IPS-11a (cell line): ENCODE results near the gene NAT16.

Experiments
- H3K4me3 ChIP-seq: one replicate; pipeline ENCODE4 v1.5.1; 2013; ENCODE audit warnings: low read depth, low read length, control low read depth

Gene NAT16

DNA sequence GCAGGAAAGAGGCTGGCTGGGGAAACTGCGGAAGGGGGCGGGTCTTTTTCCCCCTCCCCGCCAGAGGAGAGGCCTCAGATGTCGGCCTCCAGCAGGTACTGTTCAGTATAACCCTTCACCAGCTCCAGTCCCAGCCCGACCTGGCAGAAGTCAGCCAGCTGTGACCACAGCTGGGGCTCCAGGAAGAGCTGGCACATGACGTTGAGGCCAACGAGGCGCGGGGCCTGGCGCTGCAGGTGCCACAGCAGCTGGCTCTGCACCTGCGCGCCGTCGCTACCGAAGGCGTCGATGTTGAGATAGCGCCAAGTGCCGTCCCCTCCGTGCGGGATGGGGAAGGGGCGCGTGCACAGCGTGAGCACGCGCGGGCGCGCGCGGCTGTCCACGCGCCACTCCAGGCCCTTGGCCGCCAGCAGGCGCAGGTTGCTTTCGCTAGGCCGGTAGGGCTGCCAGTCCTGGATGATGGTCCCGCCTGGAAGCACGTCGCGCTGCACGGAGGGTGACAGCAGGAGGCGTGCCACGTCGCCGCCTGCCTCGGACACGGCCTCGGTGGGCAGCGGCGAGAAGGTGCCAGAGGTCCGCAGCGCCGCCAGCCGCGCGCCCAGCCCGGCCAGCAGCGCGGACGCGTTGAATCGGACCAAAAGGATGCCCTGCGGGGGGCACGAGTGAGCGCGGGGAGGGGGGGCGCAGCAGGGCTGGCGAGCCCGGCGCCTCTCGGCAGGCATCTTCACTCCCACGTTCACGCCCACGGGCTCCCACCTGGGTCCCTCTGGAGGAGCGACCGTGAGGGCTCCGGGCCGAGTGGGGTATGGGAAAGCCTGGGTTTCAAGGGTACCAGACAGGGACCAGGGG, 7.9 kb downstream of the NAT16 start:
- peak overlapping the region; percentile 17 for H3K4me3 ChIP-seq

DNA sequence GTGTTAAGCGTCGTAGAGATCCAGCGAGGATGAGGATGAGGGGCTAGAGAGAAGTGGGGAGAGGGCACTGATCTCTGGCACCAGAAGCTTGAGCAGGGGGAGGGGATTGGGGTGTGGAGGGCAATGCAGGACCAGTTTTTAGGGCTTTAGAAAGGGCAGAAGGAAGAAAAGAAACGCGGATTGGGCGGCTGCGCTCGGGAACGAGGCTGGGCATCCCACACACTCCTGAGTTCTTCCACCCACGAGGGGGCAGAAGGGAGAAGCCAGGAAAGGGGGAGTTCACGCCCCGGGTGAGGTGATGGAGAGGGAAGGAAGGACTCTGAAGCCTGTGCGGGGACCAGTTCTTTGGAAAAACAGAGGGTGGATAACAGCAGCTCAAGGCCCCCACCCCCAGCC, 8.7 kb downstream of the NAT16 start:
- H3K4me3 ChIP-seq = no peak overlapping the region

DNA sequence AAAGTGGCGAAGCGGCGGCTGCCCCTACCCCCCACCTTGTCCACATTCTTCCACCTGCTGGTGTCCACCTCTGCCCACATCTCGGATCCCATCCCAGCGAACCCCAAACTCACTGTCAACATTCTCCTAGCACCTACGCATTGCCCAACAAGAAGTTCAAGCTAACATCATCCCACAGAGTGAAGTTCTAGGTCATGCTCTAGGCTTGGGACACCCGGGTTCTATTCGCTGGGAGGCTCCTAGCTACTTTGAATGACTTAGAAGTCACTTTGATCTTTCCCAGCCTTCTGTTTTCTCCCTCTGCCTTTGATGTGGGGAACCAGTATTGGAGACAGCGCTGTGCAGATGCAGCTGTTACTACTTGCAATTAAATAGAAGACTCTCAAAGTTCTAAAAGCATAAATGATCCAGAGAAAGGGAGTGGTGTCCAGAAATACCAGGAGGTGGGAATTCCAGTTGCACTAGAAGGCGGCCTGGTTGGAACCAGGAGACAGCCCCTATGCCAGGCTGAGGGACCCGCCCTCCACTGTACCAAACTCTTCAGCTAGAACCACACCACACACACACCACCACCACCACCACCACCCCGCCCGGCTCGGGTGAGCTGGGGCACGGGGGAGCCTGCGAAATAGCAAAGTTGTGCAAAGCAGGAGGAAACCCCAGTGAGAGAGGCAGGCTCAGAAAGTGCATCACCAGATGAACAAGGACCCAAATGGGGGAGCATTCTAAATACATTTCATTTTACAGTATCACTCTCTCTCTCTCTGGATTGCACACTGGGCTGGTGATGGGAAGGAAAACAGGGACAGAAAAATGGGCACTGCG, 9.3 kb downstream of the NAT16 start:
- no peak overlapping the region for H3K4me3 ChIP-seq

DNA sequence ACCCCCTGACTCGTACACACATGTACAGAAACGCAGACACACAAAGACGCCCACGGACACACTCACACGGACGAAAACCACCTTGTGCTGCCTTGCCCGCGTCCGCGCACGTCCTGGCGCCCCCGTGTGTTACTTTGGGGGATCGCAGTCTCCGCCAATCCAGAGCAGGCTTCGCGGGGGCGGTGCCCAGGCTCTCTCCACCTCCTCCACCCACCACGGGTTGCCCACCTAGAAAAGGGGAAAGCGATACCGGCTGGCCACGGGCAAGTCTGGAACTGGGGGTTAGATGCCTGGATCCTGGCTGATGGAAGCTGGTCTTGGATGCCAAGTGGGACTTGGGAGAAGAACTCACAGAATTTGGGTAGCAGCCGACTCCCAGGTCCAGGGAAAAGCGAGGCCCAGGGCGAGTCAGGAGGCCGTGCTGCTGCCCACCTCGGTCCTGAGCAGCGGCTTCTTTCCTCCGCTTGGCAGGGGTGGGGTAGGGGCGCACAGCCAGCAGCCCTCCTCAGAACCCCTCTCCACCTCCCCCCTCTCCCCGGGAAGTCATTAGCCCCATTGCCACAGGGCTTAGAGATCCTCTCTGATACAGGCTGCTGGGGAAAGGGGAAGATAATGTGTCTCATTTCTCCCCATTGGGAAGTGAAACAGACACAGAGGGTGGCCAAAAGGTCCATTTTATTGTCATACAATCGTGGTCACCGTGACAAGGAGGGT, 10.1 kb downstream of the NAT16 start:
- peak overlapping the region; percentile 8 for H3K4me3 ChIP-seq

DNA sequence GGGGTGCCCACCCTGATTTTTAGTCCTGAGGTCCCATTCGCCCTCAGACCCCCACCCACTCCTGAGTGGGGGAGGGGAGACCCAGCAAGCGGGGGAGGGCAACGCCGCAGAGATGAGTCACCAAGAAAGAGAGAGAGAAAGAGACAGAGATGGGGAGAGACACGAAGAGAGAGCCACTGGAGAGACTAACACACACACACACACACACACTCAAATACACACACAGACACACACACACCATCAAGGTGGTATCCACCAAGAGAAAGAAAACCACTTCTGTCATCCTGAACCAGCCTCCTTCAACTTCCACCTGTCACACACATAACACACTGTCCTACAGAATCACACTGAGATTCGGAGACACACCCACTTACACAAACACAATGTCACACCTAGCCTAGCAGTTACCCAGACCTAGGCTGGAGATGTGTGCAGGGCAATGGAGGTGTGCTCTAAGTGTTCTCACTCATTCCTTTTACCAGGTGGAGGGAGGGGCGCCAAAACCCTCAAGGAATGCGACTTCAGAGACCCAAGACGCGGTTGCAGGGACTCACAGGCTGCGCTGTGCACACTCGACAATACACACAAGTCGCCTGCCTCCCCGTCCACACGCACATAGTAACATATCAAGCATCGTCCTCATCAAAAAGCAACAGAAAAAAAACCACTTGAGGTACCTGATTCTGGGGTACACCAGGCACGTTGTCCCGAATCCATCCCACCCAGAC, 10.8 kb downstream of the NAT16 start:
- peak overlapping the region; percentile 24 for H3K4me3 ChIP-seq

DNA sequence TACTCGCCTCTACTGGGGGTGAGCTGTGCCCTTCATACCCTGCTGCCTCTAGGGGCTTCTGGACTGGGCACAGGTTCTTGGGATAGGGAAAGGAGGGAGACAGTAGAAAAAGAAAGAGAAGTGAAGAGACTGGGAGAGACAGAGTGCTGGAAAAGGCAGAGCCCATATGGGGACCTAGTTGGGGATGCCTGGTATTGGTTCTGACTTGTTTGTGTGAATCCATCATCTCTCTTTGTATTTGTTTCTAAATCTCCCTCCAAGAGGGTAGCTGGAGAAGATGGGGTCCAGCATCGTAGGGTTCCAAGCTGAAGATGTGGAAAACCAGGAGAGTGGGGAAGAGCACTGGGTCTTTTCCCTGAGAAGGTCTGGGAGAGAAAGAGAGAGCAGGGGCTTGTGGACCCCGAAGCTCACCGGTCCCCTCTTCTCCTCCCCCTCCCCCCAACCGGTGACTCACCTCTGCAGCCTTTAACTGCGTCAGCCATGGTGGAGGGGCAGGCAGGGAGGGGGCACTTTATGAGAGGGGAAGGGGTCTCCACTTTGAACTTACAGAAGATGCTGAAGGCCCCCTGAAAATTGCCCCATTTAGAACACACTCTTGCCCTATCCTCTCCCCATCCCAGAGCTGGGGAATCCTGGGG, 11.6 kb downstream of the NAT16 start:
- no peak overlapping the region for H3K4me3 ChIP-seq

DNA sequence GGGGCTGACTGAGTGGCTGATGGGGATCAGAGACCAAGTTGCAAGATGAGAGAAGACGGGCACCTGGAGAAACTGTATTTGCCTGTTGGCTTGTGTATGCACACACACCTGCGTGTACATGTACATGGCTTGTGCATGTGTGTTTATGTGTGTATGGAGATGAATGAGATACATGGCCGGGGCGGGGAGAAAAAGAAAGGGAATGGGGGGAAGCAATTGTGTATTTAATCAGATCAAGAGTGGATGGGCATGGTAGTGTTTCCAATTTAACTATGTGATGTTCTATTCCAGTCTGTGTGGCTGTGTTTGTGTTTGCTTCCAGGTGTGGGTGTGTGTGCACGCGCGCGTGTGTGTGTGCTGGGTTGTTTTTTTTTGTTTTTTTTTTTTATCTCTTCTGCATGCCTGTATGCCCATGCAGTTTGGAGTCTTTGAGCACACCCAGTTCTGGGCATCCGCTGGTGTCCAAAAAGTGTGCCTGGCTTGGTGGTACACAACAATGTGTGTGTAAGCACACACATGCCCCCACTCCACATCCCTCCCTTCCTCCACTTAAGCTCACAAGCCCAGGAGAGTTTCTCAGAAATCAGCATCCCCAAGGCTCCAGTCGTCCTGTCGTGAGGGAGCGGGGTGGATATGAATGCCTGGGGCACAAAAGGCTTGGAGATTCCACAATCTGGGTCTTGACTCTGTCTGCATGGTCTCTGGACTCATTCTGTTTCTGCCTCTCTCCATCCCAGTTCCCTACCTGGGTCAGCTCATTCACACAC, 12.3 kb downstream of the NAT16 start:
- no peak overlapping the region for H3K4me3 ChIP-seq

DNA sequence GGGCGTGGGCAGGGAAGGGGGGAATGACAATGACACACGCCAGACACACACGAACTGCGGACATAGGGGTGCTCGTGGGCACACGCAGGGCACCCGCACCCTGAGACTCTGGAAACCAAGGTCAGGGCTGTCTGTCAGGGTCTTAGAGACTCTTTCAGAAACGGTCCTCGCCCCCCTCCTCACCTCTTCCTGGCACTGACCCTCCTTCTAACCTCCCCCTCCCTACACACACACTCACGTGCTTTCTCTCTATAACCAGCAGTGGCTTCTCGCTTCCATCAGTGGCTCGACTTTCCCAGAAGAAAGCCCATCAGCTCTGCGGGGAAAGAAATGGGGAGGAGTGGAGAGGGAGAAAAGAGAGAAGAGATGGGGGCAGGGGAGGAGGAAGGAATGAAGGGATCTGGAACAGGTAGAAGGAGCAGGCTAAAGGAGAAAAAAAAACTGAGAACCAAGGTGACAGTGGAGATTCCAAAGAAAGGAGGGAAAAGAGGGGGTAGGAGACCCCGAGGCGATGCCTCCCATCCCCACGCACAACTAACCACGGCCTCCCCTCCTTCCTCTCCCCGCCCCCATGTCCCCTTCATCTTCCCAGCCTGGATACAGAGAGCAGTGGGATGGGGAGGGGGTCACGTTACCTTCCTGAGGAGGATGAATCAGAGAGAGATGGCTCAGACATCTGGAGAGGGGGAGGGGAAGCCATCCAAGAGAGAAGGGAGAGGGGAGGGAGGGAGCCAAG, 13.0 kb downstream of the NAT16 start:
- H3K4me3 ChIP-seq = peak overlapping the region; percentile 45

DNA sequence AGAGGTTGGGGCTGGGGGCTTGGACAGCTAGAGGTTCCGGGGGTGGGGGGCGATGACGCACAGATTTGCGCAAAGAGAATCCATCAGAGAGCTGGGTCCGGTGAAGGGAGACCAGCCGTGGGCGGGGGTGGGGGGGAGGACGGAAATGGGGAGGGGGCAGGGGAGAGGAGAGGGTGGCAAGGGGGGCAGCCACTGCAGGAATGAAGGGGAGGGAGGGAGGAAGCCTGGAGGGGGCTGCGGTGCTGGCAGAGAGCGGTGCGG, 13.5 kb downstream of the NAT16 start:
- H3K4me3 ChIP-seq = peak overlapping the region; percentile 45

DNA sequence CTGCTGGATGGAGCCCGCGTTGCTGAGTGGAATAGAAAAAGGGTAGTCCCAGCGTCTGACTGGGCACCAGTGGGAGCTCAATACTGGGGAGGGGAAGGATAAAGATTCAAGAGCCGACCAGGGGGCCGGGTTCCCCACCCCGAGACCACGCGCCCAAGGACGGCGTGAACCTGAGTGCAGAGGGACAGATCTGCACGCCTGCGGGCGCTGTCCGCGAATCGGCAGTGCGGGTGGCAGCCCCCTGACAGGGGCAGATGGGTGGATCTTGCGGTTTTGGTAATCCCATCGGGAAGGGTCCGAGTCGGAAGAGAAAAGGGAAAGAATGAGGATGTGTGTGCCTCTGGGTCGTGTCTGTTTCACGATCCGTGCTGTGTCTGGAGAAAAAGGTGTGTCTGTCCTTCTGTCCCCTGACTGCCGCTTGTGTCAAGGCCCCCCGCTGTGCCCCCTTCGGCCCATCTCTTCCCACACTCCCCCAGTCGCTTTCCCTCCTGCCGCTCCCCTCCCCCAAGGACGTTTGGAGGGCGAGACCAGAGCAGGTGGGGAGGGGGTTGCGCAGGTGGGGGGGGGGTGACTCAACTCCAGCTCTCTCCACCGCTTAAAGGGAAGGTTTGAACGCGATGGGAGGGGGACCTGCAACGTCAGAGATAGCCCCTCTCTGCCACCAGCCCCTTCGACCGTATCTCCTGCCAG, 14.0 kb downstream of the NAT16 start:
- H3K4me3 ChIP-seq = peak overlapping the region; percentile 37

DNA sequence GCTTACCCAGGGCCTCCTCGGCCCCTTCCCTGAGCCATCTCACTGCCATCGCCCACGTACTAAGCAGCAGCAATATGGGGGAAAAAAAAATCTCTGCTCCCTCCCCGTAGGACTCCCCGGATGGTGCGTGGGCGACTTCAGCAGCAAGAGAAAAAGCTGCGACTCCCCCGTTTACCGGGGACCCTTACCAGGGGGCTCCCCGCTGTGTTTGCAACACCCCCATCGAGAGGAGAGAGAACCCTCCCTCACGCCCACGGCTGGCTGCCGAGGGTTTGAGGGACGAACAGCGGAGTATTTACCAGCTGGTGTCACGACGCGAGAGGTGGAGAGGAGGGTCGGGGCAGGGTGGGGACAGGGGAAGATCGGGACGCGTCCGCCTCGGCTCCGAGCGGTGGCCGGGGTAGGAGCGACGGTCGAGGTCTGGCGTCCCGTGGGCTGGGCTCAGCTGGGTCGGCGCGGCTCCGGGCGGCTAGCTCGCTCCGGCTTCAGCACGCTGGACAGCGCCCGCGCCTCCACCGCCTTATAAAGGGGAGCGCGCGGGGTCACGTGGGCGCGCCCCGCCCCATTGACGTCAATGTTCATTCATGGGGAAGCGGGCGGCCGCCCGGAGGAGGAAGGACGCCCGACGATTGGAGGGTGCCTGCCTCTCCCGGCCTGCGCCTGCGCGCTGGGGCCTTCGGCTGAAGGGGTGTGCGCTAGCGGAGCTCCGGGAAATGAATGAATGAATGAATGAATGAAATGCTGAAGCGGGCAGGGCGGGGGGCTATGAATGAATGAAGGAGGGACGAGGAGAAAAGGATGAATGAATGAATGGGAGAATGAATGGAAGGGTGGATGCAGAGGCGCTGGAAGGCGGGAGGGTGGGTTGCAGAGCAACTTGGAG, 14.8 kb downstream of the NAT16 start, which contains the start of gene VGF:
Gene VGF (minus strand): TSS at position 495 of the 883 bp plus-strand sequence. CDS start 726 bp downstream, outside the sequence.
- peak within 1 kb of the TSS; percentile 67 for H3K4me3 ChIP-seq

DNA sequence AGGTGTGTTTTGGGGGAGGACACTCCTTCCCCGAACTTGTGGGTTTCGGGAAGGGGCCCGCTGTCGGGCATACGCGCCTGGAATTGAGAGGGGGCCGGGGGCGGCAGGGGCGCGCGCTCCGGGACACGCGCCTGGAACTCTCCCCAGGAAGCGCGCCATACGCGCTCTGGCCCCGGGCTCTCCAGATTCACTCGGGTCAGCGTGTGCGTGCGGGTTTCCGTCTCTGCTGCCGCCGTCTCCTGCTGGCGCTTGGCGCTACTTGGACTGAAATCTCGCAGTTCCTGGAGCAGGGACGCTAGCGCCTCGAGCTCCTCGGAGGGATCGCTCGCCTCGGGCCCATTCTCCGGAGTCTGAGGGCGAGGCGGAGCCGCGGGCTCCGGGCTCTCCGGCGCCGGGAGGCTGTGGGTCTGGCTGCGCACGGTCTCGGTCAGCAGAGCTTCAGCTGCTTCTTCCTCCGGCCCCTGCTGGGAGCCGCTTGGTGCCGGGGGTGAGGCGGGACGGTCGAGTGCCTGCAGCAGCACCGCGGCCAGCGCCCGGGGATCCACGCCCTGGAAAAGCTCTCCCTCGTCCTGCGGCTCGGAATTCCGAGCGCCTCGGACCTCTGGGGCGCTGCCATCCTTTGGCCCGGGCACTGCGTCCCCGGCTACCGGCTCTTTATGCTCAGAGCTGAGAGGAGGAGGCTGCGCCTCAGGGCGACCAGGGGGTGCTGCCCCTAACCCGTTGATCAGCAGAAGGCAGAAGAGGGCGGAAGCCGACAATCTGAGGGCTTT, 15.8 kb downstream of the NAT16 start:
- peak overlapping the region; percentile 67 for H3K4me3 ChIP-seq

DNA sequence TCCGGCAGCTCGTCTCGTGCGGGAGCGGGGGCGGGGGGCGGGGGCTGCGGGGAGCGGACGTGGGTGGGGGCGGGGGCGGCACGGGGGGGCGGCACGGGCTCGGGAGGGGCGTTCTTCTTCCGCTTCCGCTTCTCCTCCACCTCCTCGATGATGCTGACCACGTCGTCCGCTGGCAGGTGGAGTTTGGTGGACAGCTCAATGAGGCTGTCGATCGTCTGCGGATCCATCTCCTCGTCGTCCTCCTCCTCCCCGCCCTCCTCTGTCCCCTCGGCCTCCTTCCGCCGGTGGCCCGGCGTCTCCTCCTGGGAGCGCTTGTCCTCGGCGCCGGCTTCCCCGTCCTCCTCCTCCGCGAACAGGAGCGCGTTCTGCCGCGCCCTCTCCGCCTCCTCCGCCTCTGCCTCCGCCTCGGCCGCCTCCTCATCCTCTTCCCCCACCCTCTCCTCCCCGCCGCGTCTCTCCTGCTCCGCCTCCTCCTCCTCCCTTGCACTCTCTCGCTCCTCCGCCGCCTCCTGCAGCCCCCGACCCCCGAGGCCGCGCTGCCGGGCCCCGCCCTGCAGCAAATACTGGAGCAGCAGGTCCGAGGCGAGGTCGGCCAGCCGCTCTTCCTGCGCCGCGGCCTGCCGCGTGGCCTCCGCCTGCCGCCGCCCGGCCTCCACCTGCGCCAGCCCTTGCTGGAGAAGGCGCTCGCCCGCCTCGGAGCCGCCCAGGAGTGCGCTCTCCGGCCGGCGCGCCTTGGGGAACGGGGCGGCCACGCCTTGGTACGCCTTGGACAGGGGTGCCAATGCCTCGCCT, 16.6 kb downstream of the NAT16 start:
- H3K4me3 ChIP-seq = peak overlapping the region; percentile 67

DNA sequence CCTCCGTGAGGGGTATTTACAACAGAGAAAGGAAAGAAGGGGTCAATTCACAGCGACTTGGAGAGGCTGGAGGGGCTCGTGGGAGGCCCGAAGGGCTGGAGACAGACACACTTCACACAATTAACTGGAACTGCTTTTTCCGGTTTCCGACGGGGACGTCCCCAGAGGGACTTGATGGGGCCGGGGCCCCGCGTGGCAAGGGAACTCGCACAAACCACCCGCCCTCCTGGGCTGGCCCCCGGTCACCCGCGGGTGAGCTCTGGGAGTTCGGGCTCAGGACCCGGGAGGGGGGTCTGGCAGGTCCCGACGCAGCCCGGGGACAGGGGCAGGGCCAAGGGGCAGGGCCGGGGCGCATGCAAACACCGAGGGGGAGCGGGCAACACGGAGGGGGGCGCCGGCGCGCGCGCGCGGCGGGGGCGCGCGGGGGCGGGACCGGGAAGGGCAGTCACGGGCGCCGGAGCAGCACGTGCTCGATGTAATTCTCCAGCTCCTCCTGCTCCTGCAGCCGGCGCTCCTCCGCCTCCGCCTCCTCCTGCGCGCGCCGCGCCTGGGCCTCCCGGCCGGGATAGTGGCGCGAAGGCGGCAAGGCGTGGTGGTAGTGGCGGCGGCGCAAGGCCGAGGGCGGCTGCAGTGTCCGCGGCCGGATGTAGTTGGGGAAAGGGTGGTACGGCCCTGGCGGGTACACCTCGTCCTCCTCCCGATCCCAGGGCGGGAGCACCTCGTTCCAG, 17.4 kb downstream of the NAT16 start:
- peak overlapping the region; percentile 43 for H3K4me3 ChIP-seq
